NOMO-1 (cell line): ENCODE results near the gene ODF2.

Experiments used
- DNase-seq, 2 experiments: peaks; one replicate each; lab custom pipeline; 2025; ENCODE audit not compliant: unreplicated experiment in 2 of 2; lab: John Stamatoyannopoulos, UW

The ODF2 gene

GRCh38 chr9:128523199-128523925 is 67.6 kb downstream of the ODF2 start:
- DNase-seq, result no peak

- DNase-seq, result no peak
Measured at GRCh38 chr9:128526720-128527119, 70.9 kb downstream of the ODF2 start.

- DNase-seq, result no peak
Measured at GRCh38 chr9:128528445-128529160, 72.8 kb downstream of the ODF2 start.

- no peak for DNase-seq
Measured at GRCh38 chr9:128529191-128529590, 73.4 kb downstream of the ODF2 start.

- no peak for DNase-seq
Measured at GRCh38 chr9:128532581-128532980, 76.8 kb downstream of the ODF2 start.

GRCh38 chr9:128540634-128541360 is 85.0 kb downstream of the ODF2 start:
- DNase-seq, result no peak

GRCh38 chr9:128546504-128546903 is 90.7 kb downstream of the ODF2 start:
- DNase-seq, result no peak

- DNase-seq, result no peak
Measured at GRCh38 chr9:128548876-128549275, 93.1 kb downstream of the ODF2 start.

- DNase-seq, result no peak
Measured at GRCh38 chr9:128550226-128550625, 94.4 kb downstream of the ODF2 start.
